ENCODE measurements around the gene CA12. TPM values are rescaled to one million over a fixed set of nuclear protein-coding genes. Genes with fewer than 3 reads are reported as not detected.

CA12 gene
- total RNA-seq, 1 experiment from 2014 or later, result 27.4 TPM

Other genes with a start within 250 kb of the CA12 start
- 73.3 and 148 TPM in 2 replicates for gene RPS27L, start 224.4 kb downstream of the CA12 start, total RNA-seq (2014; rRNA removed; shearing (Covaris generic))
- 21.4 and 35.4 TPM in 2 replicates for gene RAB8B, start 192.2 kb downstream of the CA12 start, total RNA-seq (2014; rRNA removed; shearing (Covaris generic))
- gene APH1B, start 104.2 kb downstream of the CA12 start, total RNA-seq (2014; rRNA removed; shearing (Covaris generic)), result 20.7 and 27.3 TPM in 2 replicates
- gene USP3, start 122.7 kb upstream of the CA12 start, total RNA-seq (2014; rRNA removed; shearing (Covaris generic)), result 31.0 and 48.3 TPM in 2 replicates
- not detected in 2 replicates for gene FBXL22, start 215.5 kb upstream of the CA12 start, total RNA-seq (2014; rRNA removed; shearing (Covaris generic))

Measured in H4 (cell line).